RPMI7951 (cell line): ENCODE measurements around the gene HAPSTR1. TPM values are rescaled to one million over a fixed set of nuclear protein-coding genes. Genes with fewer than 3 reads are reported as not detected.

Experiments used
- DNase-seq: peaks from one replicate; pipeline ENCODE4 v3.0.0-alpha.2; 2012; ENCODE audit warnings: low read depth
- total RNA-seq: library from RNA; depleted of rRNA; stranded (reverse); fragments of >200 nt; shearing (Covaris generic); gene quantifications from 2 replicates; pipeline ENCODE4 v1.2.3, GENCODE V29; 2014; rRNA removed

The HAPSTR1 gene
- total RNA-seq, 1 experiment from 2014 or later: 35.9 TPM

DNA sequence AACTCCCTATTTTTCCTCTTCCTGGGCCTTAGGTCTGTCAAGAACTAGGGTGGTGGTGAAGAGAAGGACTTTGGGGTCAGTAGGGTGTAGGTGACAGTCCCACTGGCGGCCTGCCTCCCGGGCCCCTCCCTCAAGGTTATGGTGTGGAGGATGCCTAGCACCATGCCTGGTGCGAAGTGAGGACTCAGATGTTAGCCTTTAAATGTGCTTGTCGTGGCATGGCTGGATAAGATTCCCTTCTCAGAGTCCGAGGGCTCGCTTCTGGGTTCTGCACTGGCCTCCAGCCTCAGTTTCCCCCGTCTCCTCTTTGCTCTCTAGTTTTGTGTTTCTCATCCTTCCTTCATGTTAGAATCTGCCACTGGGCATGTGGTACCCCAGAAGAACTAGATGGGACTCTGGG lies 32.0 kb downstream of the HAPSTR1 start:
- no peak for DNase-seq

- peak; percentile 47 for DNase-seq
Observed at GRCh38 chr16:9123871-9124270, 32.4 kb downstream of the HAPSTR1 start.

- no peak for DNase-seq
Observed at GRCh38 chr16:9124444-9124843, 33.0 kb downstream of the HAPSTR1 start.

DNA sequence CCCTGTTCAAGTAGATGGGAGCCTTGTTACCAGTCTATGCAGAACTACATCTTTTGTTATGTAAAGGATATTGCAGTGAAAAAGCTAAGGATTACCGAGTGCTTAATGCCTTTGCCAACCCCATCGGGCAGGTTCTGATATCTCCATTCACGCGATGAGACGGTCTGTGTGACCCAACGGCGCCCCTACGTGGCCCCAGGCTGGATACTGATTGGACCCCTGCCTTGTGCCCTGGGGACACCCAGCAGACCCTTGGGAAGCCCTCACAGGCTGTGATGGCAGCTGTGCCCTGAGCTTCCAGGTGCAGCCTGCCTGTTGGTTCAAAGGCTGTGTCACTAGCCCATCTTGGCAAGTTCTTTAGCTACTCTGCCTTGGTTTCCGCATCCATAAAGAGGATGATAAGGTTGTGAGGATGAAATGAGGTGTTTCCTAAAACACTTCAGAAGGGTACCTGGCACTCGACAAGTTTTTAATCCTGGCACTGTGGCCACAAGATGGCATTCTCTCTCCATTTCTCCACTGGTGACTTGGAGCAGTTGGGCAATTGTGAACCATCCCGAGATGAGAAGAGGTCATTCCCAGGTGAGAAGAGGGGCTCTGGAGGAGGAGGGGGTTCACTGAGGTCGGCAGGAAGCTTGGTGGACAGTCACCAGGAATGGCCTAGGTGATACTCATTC lies 33.6 kb downstream of the HAPSTR1 start:
- DNase-seq: no peak

DNA sequence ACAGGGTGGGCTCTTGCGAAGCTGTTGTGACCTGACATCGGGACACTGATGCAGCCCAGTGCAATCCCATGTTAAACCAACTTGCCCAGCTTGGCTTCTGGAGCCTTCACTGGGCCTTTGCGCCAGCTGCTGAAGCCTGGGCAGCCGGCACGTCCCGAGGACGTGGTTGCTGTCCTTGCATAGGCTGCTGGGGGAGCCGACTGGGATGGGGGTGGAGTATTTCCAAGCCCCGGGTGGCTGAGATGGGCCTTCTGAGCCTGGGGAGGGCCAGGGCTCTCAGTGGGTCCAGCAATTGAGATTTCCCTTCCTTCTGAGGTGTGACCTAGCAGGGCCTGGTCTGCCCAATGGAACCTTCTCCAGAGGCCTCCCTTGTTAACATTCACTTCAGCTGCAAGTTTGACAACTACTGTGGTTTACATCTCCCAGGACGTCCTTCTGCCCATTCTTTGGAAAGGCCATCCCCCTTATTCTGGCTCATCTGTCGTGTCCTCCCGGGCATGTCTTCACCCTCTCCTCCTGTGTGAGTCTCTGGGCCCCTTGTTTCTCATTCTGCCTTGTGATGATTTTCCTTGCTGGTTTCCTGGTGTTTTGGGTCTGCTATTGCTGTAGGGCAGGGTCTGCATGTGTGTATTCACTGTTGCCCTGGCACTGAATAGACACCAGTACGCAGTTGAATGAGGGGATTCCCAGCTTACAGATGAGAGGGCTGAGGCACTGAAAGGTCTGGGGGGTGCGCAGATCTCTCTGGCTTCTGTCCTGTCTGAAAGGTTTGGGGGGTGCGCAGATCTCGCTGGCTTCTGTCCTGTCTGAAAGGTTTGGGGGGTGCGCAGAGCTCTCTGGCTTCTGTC lies 34.4 kb downstream of the HAPSTR1 start:
- no peak for DNase-seq

DNA sequence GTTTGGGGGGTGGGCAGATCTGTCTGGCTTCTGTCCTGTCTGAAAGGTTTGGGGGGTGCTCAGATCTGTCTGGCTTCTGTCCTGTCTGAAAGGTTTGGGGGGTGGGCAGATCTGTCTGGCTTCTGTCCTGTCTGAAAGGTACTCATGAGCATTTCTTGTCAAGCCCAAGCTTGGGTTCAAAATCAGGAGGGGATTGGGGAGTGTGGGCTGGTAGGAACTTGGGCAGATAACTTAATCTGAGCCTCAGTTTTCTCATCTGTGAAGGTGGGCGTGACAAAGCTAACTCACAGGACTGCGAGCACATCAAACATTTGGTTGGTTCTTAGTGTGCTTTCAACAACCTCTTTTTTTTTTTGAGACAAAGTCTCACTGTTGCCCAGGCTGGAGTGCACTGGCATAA lies 35.2 kb downstream of the HAPSTR1 start:
- DNase-seq: no peak

DNA sequence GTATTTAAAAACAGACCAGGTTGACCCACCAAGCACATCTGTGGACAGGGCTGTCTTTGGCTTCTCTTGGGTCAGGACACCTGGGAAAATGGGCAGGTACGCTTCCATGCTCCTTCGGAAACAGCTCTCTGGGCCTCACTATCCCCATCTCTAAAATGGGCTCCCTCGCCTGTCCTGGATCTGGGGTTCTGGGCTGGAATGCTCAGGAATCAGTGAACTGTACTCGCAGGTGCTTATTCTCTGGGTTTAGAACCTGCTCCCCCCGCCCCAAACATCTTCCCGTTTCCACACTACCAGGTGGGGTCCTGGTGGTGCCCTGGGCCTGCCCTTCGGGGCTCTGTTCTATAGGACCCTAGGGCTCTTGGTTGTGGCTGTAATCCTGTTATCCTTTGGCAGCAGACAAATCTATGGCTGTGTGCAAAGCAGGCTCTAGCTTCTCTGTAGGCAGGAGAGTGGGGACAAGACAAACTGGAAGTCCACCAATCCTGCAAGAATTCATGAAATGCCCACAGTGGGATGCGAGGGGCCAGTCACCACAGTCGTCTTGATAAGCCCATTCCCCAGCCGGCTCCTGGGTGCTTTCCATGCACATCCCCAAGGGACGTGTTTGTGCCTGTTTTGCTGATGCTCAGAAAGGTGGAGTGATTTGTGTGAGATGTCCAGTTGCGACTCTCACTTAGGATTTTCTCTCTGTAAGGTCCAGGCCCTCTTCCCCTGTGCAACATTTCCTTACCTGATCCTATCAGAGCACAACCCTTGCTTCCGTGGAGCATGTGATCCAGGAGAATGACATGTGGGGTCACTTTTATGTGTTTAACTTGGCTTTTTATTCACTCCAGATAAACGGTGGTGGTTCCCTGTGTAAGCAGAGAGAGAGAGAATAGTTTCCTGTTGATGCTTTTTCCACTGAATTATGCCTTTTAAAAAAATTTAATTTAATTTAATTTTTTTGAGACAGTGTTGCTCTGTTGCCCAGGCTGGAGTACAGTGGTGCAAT lies 37.2 kb downstream of the HAPSTR1 start:
- DNase-seq: no peak

DNA sequence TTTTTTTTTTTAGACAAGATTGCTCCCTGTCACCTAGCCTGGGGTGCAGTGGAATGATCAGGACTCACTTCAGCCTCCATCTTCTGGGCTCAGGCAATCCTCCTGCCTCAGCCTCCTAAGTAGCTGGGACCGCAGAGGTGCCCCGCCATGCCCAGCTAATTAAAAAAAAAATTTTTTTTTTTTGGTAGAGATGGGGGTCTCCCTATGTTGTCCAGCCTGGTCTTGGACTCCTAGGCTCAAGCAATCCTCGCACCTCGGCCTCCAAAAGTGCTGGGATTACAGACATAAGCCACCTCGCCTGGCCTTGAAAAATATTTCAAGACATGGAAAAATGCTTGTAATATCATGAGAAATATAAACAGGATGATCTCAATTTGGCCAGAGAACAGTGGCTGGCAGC lies 42.9 kb downstream of the HAPSTR1 start:
- DNase-seq: no peak

GRCh38 chr16:9134739-9135138 lies 43.3 kb downstream of the HAPSTR1 start:
- peak; percentile 56 for DNase-seq

DNA sequence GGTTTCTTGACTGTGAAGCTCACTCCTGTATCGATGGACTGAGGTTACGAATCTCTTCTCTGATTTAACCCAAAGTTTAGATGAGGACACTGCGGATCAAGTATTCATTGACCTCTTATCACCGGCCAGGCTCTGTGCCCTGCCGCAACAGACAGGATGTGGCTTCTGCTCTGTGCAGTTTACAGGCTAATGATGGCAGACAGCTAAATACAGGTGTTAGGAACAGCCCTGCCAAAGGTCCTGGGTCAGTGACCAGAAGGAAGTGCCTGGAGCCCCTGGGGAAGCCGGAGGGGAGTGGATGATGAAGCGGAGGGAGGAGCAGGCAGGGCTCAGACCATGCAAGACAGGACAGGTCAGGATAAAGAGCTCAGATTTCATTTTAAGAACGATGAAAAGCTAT lies 44.4 kb downstream of the HAPSTR1 start:
- DNase-seq: peak; percentile 74

GRCh38 chr16:9136596-9136995 lies 45.2 kb downstream of the HAPSTR1 start:
- DNase-seq: no peak

- DNase-seq: no peak
Observed at GRCh38 chr16:9138021-9138680, 46.7 kb downstream of the HAPSTR1 start.

DNA sequence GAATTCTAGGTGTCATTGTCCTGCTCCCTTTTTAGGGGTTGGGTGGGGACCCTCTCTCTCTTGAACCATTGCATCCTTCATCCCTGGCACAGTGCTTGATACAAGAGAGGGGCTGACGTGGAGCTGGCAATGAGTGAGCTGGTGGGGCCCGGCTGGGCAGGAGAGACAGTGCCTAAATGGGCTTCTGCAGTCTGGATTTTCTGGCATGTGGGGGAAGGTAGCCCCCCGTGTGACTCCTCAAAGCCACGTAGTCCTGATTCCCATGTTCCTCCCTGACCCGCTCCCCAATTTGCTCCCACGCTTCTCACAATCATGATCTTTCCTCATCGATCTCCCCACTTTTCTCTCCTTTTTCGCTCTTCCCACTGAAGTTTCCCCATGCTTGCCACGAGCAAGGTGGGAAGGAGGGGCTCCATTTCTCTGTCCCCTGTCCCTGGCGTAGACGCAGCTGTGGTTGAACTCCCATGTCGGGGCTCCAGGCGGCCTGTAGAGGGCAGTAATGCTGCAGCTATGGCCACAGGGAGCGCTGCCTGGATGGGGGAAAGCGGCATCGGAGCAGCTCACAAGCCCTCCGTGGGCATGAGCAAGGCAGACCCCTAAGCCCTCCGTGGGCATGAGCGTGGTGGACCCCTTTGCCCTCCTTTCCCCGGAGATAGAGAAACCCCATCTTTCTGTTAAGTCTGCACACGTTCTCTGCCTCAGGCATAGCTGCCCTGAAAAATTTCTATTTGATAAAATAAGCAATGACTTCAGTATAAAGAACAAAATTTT lies 47.5 kb downstream of the HAPSTR1 start:
- peak; percentile 45 for DNase-seq

DNA sequence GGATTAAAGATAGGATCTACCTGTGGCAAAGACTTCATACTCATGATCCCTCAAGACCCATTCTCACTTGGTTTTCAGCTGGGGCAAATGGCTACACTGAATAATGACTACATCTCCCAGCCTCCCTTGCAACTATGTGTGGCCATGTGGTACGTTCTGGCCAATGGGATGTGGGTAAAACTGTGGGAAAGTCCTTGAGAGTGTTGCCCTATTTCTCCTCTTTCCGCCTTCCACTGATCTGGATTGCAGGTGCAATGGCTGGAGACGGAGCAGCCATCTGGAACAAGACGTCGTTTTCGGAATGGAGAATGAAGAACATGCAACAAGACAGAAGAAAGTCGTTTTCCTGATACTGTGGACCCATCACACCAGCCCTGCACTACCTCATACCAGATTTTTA lies 48.5 kb downstream of the HAPSTR1 start:
- DNase-seq: peak; percentile 45

Other genes starting within 250 kb of the HAPSTR1 start
- 156 and 166 TPM in 2 replicates for gene CARHSP1, start 222.6 kb upstream of the HAPSTR1 start, total RNA-seq
- not detected in 2 replicates for gene LITAFD, start 209.3 kb upstream of the HAPSTR1 start, total RNA-seq
- gene USP7, start 127.7 kb upstream of the HAPSTR1 start, total RNA-seq: 25.1 and 46.9 TPM in 2 replicates